Measurements from ENCODE around the gene UBE2C.
A peak's percentile ranks its signal among the peaks of the same experiment; 100 is the strongest.

Gene UBE2C

GRCh38 chr20:45813489-45813888, 1.0 kb downstream of the UBE2C start:
- H3K4me3 Mint-ChIP-seq = peak overlapping the region; percentile 84 to 90
- no peak overlapping the region for H3K27ac Mint-ChIP-seq
- H3K27me3 Mint-ChIP-seq = no peaks in the 10 kb centered on the region
- no peaks in the 10 kb centered on the region for H3K9me3 Mint-ChIP-seq
- H3K4me1 Mint-ChIP-seq (ENCODE audit: low read depth in 2 of 2) = peaks cover 14 to 19% of the 10 kb centered on the region in 2 donors
- H3K36me3 Mint-ChIP-seq (ENCODE audit: insufficient read depth) = peaks cover 23% of the 10 kb centered on the region
- ATAC-seq (replicated peaks) (no peak), DNase-seq (no peak)

- DNase-seq = no peak
- Mint-ChIP-seq H3K27ac (no peak overlapping the region), H3K27me3 (no peaks in the 10 kb centered on the region), H3K4me3 (no peak overlapping the region), H3K4me1 (ENCODE audit: low read depth in 2 of 2) (peaks cover 14 to 19% of the 10 kb centered on the region in 2 donors), H3K36me3 (ENCODE audit: insufficient read depth) (peaks cover 17% of the 10 kb centered on the region), H3K9me3 (no peaks in the 10 kb centered on the region)
- ATAC-seq (replicated peaks) = no peak
These were observed 1.9 kb downstream of the UBE2C start for GRCh38 chr20:45814314-45814713.

- no peak for DNase-seq
- Mint-ChIP-seq H3K4me3 (no peak overlapping the region), H3K9me3 (no peaks in the 10 kb centered on the region), H3K4me1 (ENCODE audit: low read depth in 2 of 2) (peaks cover 12 to 19% of the 10 kb centered on the region in 2 donors), H3K36me3 (ENCODE audit: insufficient read depth) (peaks cover 7% of the 10 kb centered on the region), H3K27ac (peak overlapping the region in 1 of 2 donors; percentile 30), H3K27me3 (peaks cover 3 to 7% of the 10 kb centered on the region in 2 donors)
- no peak for ATAC-seq (replicated peaks)
These were observed 4.5 kb downstream of the UBE2C start for GRCh38 chr20:45816951-45817350.

GRCh38 chr20:45817376-45818194, 5.1 kb downstream of the UBE2C start:
- ATAC-seq (replicated peaks) (no peak), DNase-seq (no peak)
- H3K9me3 Mint-ChIP-seq = no peaks in the 10 kb centered on the region
- H3K4me1 Mint-ChIP-seq (ENCODE audit: low read depth in 2 of 2) = peaks cover 7 to 12% of the 10 kb centered on the region in 2 donors
- H3K4me3 Mint-ChIP-seq = no peak overlapping the region
- H3K27me3 Mint-ChIP-seq = peaks cover 9 to 14% of the 10 kb centered on the region in 2 donors
- H3K36me3 Mint-ChIP-seq (ENCODE audit: insufficient read depth) = peaks cover 4% of the 10 kb centered on the region
- H3K27ac Mint-ChIP-seq = no peak overlapping the region

- H3K27me3 Mint-ChIP-seq = peaks cover 16 to 18% of the 10 kb centered on the region in 2 donors
- peaks cover 6% of the 10 kb centered on the region in 2 donors for H3K4me1 Mint-ChIP-seq (ENCODE audit: low read depth in 2 of 2)
- H3K36me3 Mint-ChIP-seq (ENCODE audit: insufficient read depth) = peaks cover 1% of the 10 kb centered on the region
- H3K27ac Mint-ChIP-seq = no peak overlapping the region
- DNase-seq (no peak), ATAC-seq (replicated peaks) (no peak)
- H3K4me3 Mint-ChIP-seq = no peak overlapping the region
- H3K9me3 Mint-ChIP-seq = no peaks in the 10 kb centered on the region
These were observed 5.8 kb downstream of the UBE2C start for GRCh38 chr20:45818239-45818638.

GRCh38 chr20:45819466-45819865, 7.0 kb downstream of the UBE2C start:
- DNase-seq (no peak), ATAC-seq (replicated peaks) (no peak)
- H3K9me3 Mint-ChIP-seq = no peaks in the 10 kb centered on the region
- peaks cover 28 to 30% of the 10 kb centered on the region in 2 donors for H3K27me3 Mint-ChIP-seq
- H3K36me3 Mint-ChIP-seq (ENCODE audit: insufficient read depth) = no peaks in the 10 kb centered on the region
- no peak overlapping the region for H3K27ac Mint-ChIP-seq
- H3K4me1 Mint-ChIP-seq (ENCODE audit: low read depth in 2 of 2) = peaks cover 8 to 12% of the 10 kb centered on the region in 2 donors
- H3K4me3 Mint-ChIP-seq = no peak overlapping the region

GRCh38 chr20:45821947-45822346, 9.5 kb downstream of the UBE2C start:
- no peak overlapping the region for H3K27ac Mint-ChIP-seq
- no peaks in the 10 kb centered on the region for H3K36me3 Mint-ChIP-seq (ENCODE audit: insufficient read depth)
- no peak for ATAC-seq (replicated peaks)

GRCh38 chr20:45822857-45823256, 10.4 kb downstream of the UBE2C start:
- Mint-ChIP-seq H3K27ac (no peak overlapping the region), H3K9me3 (no peaks in the 10 kb centered on the region), H3K4me3 (peak overlapping the region in 1 of 2 donors; percentile 37), H3K4me1 (ENCODE audit: low read depth in 2 of 2) (peaks cover 9 to 15% of the 10 kb centered on the region in 2 donors), H3K27me3 (peaks cover 35 to 36% of the 10 kb centered on the region in 2 donors), H3K36me3 (ENCODE audit: insufficient read depth) (no peaks in the 10 kb centered on the region)
- no peak for DNase-seq
- no peak for ATAC-seq (replicated peaks)

More at GRCh38 chr20:45821947-45822346, 9.5 kb downstream of the UBE2C start:
- peaks cover 9 to 15% of the 10 kb centered on the region in 2 donors for H3K4me1 Mint-ChIP-seq (ENCODE audit: low read depth in 2 of 2)
- no peak for DNase-seq
- H3K27me3 Mint-ChIP-seq = peaks cover 35 to 36% of the 10 kb centered on the region in 2 donors
- no peaks in the 10 kb centered on the region for H3K9me3 Mint-ChIP-seq
- H3K4me3 Mint-ChIP-seq = no peak overlapping the region

GRCh38 chr20:45823949-45824835, 11.7 kb downstream of the UBE2C start:
- Mint-ChIP-seq H3K27ac (peak overlapping the region in 1 of 2 donors; percentile 88), H3K36me3 (ENCODE audit: insufficient read depth) (no peaks in the 10 kb centered on the region), H3K9me3 (no peaks in the 10 kb centered on the region), H3K4me3 (peak overlapping the region; percentile 81 to 84), H3K4me1 (ENCODE audit: low read depth in 2 of 2) (peaks cover 9 to 15% of the 10 kb centered on the region in 2 donors), H3K27me3 (peaks cover 35 to 36% of the 10 kb centered on the region in 2 donors)
- ATAC-seq (replicated peaks) = peak; percentile 87
- peak; percentile 14 to 38 (median 28) for DNase-seq

GRCh38 chr20:45826381-45827019, 14.1 kb downstream of the UBE2C start:
- no peaks in the 10 kb centered on the region for H3K36me3 Mint-ChIP-seq (ENCODE audit: insufficient read depth)
- H3K27ac Mint-ChIP-seq = no peak overlapping the region
- H3K4me1 Mint-ChIP-seq (ENCODE audit: low read depth in 2 of 2) = peaks cover 9 to 15% of the 10 kb centered on the region in 2 donors
- H3K4me3 Mint-ChIP-seq = no peak overlapping the region
- DNase-seq (no peak), ATAC-seq (replicated peaks) (no peak)
- H3K27me3 Mint-ChIP-seq = peaks cover 35 to 41% of the 10 kb centered on the region in 2 donors
- no peaks in the 10 kb centered on the region for H3K9me3 Mint-ChIP-seq

- H3K9me3 Mint-ChIP-seq = no peaks in the 10 kb centered on the region
- H3K27ac Mint-ChIP-seq = peak within 1 kb of the TSS in 1 of 2 donors; percentile 23
- H3K27me3 Mint-ChIP-seq = peaks cover 32 to 36% of the 10 kb centered on the region in 2 donors
- ATAC-seq (replicated peaks) (no peak), DNase-seq (no peak)
- no peak within 1 kb of the TSS for H3K4me3 Mint-ChIP-seq
- H3K4me1 Mint-ChIP-seq (ENCODE audit: low read depth in 2 of 2) = peaks cover 9 to 15% of the 10 kb centered on the region in 2 donors
- H3K36me3 Mint-ChIP-seq (ENCODE audit: insufficient read depth) = no peaks in the 10 kb centered on the region
These were observed 14.7 kb downstream of the UBE2C start, which contains the start of gene TNNC2 for GRCh38 chr20:45827030-45827652. Gene TNNC2 (minus strand): TSS chr20:45827312. CDS start chr20:45827248, 64 bp downstream.

GRCh38 chr20:45827712-45828111, 15.3 kb downstream of the UBE2C start:
- ATAC-seq (replicated peaks) = no peak
- no peak overlapping the region for H3K4me3 Mint-ChIP-seq
- peaks cover 28 to 31% of the 10 kb centered on the region in 2 donors for H3K27me3 Mint-ChIP-seq
- no peak overlapping the region for H3K27ac Mint-ChIP-seq
- H3K36me3 Mint-ChIP-seq (ENCODE audit: insufficient read depth) = no peaks in the 10 kb centered on the region
- DNase-seq = no peak
- H3K9me3 Mint-ChIP-seq = no peaks in the 10 kb centered on the region
- peaks cover 9 to 15% of the 10 kb centered on the region in 2 donors for H3K4me1 Mint-ChIP-seq (ENCODE audit: low read depth in 2 of 2)
